Mammary epithelial cell (primary cell): Measurements from ENCODE around the gene ATIC.

Source experiments
- EZH2 ChIP-seq: IDR thresholded peaks from 2 replicates; pipeline ENCODE4 v1.6.1; 2012; ENCODE audit warnings: low read length, inconsistent platforms, borderline replicate concordance
- TF ChIP-seq, protein P1 (sequence below), 2 donors: IDR thresholded peaks in 1 of 2; conservative IDR thresholded peaks in 1 of 2; 2 replicates each; pipeline ENCODE4 v1.5.1; 2011 to 2012; ENCODE audit warnings: inconsistent platforms in 2 of 2, low read length in 2 of 2, mild to moderate bottlenecking in 2 of 2, control low read depth in 1 of 2, low read depth in 1 of 2; ENCODE audit not compliant: insufficient read depth in 1 of 2; ENCODE audit errors: extremely low read depth in 1 of 2

DNA sequence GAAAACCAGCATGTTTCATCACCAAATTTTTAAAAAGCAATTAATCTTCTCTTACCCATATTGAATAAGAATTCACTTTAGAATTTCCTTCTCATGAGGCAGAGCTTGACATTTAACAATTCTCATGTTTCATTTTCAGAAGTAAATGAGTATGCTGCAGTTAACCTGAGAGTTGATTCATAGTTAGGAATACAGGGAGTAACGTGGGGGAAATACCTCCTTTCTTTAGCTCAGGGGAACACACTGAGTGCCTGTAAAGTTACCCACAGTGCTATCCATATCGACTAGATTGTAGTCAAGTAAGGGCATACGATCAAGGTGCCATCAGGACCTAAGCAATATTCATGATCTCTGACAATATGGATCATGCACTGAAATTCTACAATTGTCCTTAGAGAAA lies 38.9 kb upstream of the ATIC start:
- TF ChIP-seq, protein P1, sequence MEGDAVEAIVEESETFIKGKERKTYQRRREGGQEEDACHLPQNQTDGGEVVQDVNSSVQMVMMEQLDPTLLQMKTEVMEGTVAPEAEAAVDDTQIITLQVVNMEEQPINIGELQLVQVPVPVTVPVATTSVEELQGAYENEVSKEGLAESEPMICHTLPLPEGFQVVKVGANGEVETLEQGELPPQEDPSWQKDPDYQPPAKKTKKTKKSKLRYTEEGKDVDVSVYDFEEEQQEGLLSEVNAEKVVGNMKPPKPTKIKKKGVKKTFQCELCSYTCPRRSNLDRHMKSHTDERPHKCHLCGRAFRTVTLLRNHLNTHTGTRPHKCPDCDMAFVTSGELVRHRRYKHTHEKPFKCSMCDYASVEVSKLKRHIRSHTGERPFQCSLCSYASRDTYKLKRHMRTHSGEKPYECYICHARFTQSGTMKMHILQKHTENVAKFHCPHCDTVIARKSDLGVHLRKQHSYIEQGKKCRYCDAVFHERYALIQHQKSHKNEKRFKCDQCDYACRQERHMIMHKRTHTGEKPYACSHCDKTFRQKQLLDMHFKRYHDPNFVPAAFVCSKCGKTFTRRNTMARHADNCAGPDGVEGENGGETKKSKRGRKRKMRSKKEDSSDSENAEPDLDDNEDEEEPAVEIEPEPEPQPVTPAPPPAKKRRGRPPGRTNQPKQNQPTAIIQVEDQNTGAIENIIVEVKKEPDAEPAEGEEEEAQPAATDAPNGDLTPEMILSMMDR (conservative IDR thresholded peaks at IDR 0.05 in 1 of 2, IDR thresholded peaks at IDR 0.05 in 1 of 2; ENCODE audit: extremely low read depth in 1 of 2, insufficient read depth in 1 of 2, low read depth in 1 of 2, low read length in 2 of 2) = no peak
- no peak for TF ChIP-seq EZH2
